Upper lobe of left lung (tissue), 6 donors: ENCODE results near the gene ZNF747. TPM values are rescaled to one million over a fixed set of nuclear protein-coding genes. Genes with fewer than 3 reads are reported as not detected.
A peak's percentile ranks its signal among the peaks of the same experiment; 100 is the strongest.

Source experiments
- ATAC-seq, 2 donors: fragments of 200-7000 bp; cut with Tn5 transposase; one replicate each; pipeline ENCODE4 v1.9.1; 2022; ENCODE audit warnings: mild to moderate bottlenecking in 2 of 2, moderate library complexity in 2 of 2; ENCODE audit not compliant: low FRiP score in 2 of 2
- DNase-seq, 2 donors: peaks; one replicate each; pipeline ENCODE4 v3.0.0-alpha.2; 2019 to 2020
- H3K27ac ChIP-seq, 4 donors: fragments of 200-600 bp; sonication (generic); one replicate each; pipeline ENCODE4 v1.5.1; 2016 to 2019
- H3K27me3 ChIP-seq, 4 donors: fragments of 200-600 bp; sonication (generic); one replicate each; pipeline ENCODE4 v1.5.1; 2017 to 2019
- H3K36me3 ChIP-seq, 4 donors: fragments of 200-600 bp; sonication (generic); one replicate each; pipeline ENCODE4 v1.5.1; 2016 to 2019
- H3K4me1 ChIP-seq, 4 donors: fragments of 200-600 bp; sonication (generic); one replicate each; pipeline ENCODE4 v1.5.1; 2018 to 2019
- H3K4me3 ChIP-seq, 4 donors: fragments of 200-600 bp; sonication (generic); one replicate each; pipeline ENCODE4 v1.5.1; 2017 to 2019; ENCODE audit warnings: mild to moderate bottlenecking in 2 of 4, moderate library complexity in 1 of 4
- H3K9me3 ChIP-seq, 4 donors: fragments of 200-600 bp; sonication (generic); one replicate each; pipeline ENCODE4 v1.5.1; 2018 to 2019
- EP300 ChIP-seq, 4 donors: sonication (generic); formaldehyde crosslinking; IDR thresholded peaks; one replicate each; pipeline ENCODE4 v1.5.1; 2017; ENCODE audit warnings: antibody characterized with exemption in 4 of 4, control low read depth in 2 of 4
- POLR2A ChIP-seq, 4 donors: fragments of 450-650 bp; IDR thresholded peaks; one replicate each; pipeline ENCODE4 v1.5.1; 2016 to 2017; ENCODE audit warnings: antibody characterized with exemption in 4 of 4, mild to moderate bottlenecking in 2 of 4
- POLR2AphosphoS5 ChIP-seq, 2 donors: sonication (generic); formaldehyde crosslinking; IDR thresholded peaks; one replicate each; pipeline ENCODE4 v1.5.1; 2017; ENCODE audit warnings: antibody characterized with exemption in 2 of 2
- WGBS, 2 donors: methylation state at CpG; one replicate each; pipeline ENCODE4 v1.1.5; 2017 to 2018; 5-methylcytosine and 5-hydroxymethylcytosine counted together
- total RNA-seq, 6 donors: library from RNA; depleted of rRNA in 4 of 6; stranded (reverse); fragments of >200 nt in 4 of 6; gene quantifications; one replicate each; pipeline versions ENCODE4 v1.1.0 to v1.2.1, GENCODE V29; 2016 to 2021
- TF ChIP-seq, protein P1 (sequence below), 6 experiments: fragments of 450-650 bp in 4 of 6; fragments of 200-600 bp in 2 of 6; sonication (generic) in 2 of 6; IDR thresholded peaks; one replicate each; pipeline ENCODE4 v1.5.1; 2016 to 2019; ENCODE audit warnings: antibody characterized with exemption in 6 of 6
- donor health status: DM: no; HTN: no; CAD: no; lungs with moderate emphysema.
- donor health status: DM: no; HTN: yes; CAD: no; lungs with severe emphysema.

The ZNF747 gene
- total RNA-seq, 6 donors from 2014 or later = 11.0 to 15.5 (median 11.5) TPM

DNA sequence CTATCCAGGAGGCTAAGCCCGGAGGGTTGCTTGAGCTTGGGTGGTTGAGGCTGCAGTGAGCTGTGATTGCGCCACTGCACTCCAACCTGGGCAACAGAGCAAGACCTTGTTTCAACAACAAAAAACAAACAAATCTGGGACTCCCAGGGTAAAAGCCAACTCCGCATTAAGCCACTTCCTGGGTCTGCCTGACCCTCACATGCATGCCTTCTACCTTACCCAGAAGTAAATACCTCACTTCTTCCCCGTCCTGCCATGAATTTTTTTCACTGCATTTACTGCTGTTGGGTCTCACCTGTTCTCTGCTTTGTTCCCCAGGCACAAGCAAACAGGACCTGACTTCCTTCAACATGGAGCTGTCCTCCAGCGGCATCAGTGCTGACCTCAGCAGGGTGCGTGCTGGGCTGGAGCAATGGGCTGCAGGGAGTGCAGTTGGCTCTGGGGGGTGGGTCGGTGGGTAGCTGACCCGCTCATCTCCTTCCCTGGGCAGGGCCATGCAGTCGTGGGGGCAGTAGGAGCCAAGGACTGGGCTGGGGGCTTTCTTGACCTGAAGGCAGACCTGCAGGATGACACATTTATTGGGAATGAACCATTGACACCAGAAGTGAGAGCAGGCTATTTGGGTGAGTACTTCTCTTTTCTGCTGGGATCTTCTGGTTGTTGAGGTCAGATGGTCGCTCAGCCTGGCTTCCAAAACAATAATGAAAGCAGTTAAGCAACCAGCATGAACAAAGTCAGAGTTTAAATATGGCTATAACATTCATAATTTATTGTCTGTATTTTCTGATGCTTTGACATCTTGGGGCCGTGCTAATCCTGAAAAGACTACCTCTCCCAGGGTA is 45.7 kb downstream of the ZNF747 start:
- peak in 1 of 2 donors; percentile 68 for ATAC-seq
- peak; percentile 27 to 50 for DNase-seq
- TF ChIP-seq POLR2AphosphoS5 (IDR thresholded peaks at IDR 0.05) (no peak), EP300 (IDR thresholded peaks at IDR 0.05) (no peak), POLR2A (IDR thresholded peaks at IDR 0.05) (no peak)
- TF ChIP-seq, protein P1, sequence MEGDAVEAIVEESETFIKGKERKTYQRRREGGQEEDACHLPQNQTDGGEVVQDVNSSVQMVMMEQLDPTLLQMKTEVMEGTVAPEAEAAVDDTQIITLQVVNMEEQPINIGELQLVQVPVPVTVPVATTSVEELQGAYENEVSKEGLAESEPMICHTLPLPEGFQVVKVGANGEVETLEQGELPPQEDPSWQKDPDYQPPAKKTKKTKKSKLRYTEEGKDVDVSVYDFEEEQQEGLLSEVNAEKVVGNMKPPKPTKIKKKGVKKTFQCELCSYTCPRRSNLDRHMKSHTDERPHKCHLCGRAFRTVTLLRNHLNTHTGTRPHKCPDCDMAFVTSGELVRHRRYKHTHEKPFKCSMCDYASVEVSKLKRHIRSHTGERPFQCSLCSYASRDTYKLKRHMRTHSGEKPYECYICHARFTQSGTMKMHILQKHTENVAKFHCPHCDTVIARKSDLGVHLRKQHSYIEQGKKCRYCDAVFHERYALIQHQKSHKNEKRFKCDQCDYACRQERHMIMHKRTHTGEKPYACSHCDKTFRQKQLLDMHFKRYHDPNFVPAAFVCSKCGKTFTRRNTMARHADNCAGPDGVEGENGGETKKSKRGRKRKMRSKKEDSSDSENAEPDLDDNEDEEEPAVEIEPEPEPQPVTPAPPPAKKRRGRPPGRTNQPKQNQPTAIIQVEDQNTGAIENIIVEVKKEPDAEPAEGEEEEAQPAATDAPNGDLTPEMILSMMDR (IDR thresholded peaks at IDR 0.05) = no peak

DNA sequence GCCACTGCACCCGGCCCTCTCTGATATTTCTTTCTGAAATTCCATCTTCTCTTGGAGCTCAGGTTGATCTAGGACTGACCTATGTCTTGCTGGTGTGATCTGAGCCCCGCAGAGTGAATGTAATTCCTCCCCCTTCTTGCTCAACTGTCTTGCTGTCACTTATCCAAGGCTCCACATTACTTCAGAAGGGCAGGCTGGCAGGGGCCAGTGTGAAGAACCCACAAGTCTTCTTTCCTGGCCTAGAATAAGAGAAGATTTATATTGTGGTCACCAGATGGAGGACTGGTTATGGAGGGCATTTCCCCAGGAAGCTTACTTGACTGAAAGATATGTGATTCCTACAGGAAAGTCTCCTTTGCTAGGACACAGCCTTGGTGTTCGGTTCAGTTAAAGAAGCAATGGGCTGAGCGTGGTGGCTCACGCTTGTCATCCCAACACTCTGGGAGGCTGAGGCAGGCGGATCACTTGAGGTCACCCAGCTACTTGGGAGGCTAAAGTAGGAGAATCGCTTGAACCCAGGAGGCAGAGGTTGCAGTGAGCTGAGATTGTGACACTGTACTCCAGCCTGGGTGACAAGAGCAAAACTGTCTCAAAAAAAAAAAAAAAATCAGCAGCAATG is 48.7 kb downstream of the ZNF747 start:
- H3K4me3 ChIP-seq = no peak overlapping the region
- WGBS, 2 donors = 87 to 88% methylated on average over 7 of the region's 7 CpGs
- DNase-seq (no peak), ATAC-seq (no peak)
- H3K4me1 ChIP-seq = peaks cover 0 to 5% (median 1%) of the 10 kb centered on the region in 4 donors
- TF ChIP-seq EP300 (IDR thresholded peaks at IDR 0.05) (no peak), POLR2AphosphoS5 (IDR thresholded peaks at IDR 0.05) (no peak), POLR2A (IDR thresholded peaks at IDR 0.05) (no peak)
- TF ChIP-seq, protein P1 (IDR thresholded peaks at IDR 0.05) = no peak
- no peak overlapping the region for H3K27ac ChIP-seq
- no peaks in the 10 kb centered on the region for H3K27me3 ChIP-seq
- peaks cover 0 to 17% (median 2%) of the 10 kb centered on the region in 4 donors for H3K36me3 ChIP-seq
- H3K9me3 ChIP-seq = no peaks in the 10 kb centered on the region

More for the DNA sequence above, 45.7 kb downstream of the ZNF747 start:
- WGBS, 2 donors = 62 to 66% methylated on average over 10 to 11 of the region's 11 CpGs
- H3K27ac ChIP-seq = peak overlapping the region in 2 of 4 donors; percentile 16 to 54
- H3K9me3 ChIP-seq = no peaks in the 10 kb centered on the region
- H3K4me1 ChIP-seq = peaks cover 0 to 11% (median 5%) of the 10 kb centered on the region in 4 donors
- no peaks in the 10 kb centered on the region for H3K27me3 ChIP-seq
- H3K4me3 ChIP-seq = no peak overlapping the region
- peaks cover 0 to 16% (median 2%) of the 10 kb centered on the region in 4 donors for H3K36me3 ChIP-seq

DNA sequence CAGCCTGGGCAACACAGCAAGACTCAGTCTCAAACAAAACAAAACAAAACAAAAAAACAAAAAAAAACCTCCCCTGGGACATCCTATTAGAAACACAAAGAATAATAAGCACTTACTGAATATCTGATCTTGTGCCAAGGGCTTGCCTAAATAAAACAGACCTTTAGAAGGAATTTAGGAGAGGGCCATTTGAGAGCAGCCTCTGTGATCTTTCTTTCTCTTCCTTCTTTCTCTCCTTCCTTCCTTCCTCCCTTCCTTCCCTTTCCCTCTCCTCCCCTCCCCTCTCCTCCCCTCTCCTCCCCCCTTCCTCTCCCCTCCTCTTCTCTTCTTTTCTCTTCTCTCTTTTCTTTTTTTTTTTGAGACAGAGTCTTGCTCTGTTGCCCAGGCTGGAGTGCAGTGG is 49.8 kb downstream of the ZNF747 start:
- H3K27ac ChIP-seq = no peak overlapping the region
- no peak overlapping the region for H3K4me3 ChIP-seq
- H3K4me1 ChIP-seq = peaks cover 0 to 5% (median 1%) of the 10 kb centered on the region in 4 donors
- no peak for DNase-seq
- no peaks in the 10 kb centered on the region for H3K27me3 ChIP-seq
- TF ChIP-seq EP300 (IDR thresholded peaks at IDR 0.05) (no peak), POLR2AphosphoS5 (IDR thresholded peaks at IDR 0.05) (no peak), POLR2A (IDR thresholded peaks at IDR 0.05) (no peak)
- TF ChIP-seq, protein P1 (IDR thresholded peaks at IDR 0.05) = no peak
- ATAC-seq = no peak
- H3K9me3 ChIP-seq = no peaks in the 10 kb centered on the region
- peaks cover 0 to 17% (median 2%) of the 10 kb centered on the region in 4 donors for H3K36me3 ChIP-seq

DNA sequence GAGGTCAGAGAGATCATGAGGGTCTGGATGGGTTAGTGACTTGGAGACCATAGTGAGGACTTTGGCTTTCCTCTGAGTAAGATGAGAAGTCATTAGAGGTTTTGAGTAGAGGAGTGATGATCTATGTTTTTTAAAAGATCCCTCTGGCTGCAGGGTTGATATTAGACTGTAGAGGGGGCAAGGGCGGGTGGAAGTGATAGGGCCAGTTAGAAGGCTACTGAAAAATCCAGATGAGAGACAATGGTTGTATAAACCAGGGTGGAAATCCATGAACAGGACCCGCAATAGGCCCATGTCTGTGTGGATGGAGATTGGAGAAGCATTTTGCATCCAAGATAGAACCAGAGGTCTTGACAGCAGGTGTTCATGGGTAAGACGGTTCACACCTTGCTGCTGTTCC is 52.3 kb downstream of the ZNF747 start:
- Histone ChIP-seq H3K36me3 (peaks cover 0 to 5% (median 0%) of the 10 kb centered on the region in 4 donors), H3K9me3 (no peaks in the 10 kb centered on the region), H3K27me3 (no peaks in the 10 kb centered on the region), H3K27ac (no peak overlapping the region), H3K4me1 (no peaks in the 10 kb centered on the region), H3K4me3 (no peak overlapping the region)
- 89 to 90% methylated on average over 3 of the region's 3 CpGs for WGBS, 2 donors
- TF ChIP-seq POLR2A (IDR thresholded peaks at IDR 0.05) (no peak), EP300 (IDR thresholded peaks at IDR 0.05) (no peak), POLR2AphosphoS5 (IDR thresholded peaks at IDR 0.05) (no peak)
- TF ChIP-seq, protein P1 (IDR thresholded peaks at IDR 0.05) = no peak
- DNase-seq = no peak
- no peak for ATAC-seq
